HG02938 (cell line): ENCODE data around the gene LRRC52.
"Not testable (repeated sequence)": the region's sequence is repeated elsewhere in the genome, so short reads cannot be mapped to it uniquely, and the experiment has no call there.

Experiments used
- ATAC-seq: cut with Tn5 transposase; IDR thresholded peaks from one replicate; pipeline ENCODE4 v1.9.1; 2021; ENCODE audit warnings: mild to moderate bottlenecking, moderate library complexity; ENCODE audit not compliant: unreplicated experiment

Gene LRRC52

DNA sequence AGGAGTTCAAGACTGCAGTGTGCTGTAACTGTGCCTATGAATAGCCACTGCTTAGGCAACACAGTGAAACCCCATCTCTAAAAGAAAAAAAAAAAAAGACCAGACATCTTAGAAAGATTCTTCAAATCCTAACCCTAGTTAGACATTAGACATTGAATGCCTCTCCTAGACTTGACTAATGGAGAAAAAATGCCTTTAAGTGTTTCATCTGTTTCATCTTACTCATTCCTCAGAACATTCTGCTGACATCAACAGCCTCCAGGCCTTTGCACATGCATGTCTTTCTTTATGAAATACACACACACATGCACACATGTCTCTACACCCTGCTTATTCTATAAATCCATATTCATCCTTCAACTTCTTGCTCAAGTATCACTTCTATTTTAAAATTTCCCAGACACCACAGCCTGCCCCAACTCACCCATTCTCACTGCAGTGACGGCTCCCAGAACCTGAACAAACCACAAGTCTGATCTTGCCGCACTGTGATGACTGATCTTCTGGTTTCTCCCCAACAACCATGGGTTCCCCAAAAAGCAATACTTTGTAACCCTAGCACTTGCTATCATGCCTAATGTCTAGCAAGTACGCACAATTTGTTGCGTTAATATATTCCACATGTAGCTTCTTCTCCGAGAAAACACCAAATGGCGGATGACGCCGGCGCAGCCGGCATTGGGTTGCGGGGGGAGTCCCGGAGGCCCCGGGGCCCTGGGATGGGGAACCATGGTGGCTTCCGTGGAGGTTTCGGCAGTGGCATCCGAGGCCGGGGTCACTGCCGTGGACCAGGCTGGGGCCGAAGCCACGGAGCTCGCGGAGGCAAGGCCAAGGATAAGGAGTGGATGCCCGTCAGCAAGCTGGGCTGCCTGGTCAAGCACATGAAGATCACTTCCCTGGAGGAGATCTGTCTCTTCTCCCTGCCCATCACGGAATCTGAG is 37.4 kb downstream of the LRRC52 start:
- ATAC-seq, result no peak

DNA sequence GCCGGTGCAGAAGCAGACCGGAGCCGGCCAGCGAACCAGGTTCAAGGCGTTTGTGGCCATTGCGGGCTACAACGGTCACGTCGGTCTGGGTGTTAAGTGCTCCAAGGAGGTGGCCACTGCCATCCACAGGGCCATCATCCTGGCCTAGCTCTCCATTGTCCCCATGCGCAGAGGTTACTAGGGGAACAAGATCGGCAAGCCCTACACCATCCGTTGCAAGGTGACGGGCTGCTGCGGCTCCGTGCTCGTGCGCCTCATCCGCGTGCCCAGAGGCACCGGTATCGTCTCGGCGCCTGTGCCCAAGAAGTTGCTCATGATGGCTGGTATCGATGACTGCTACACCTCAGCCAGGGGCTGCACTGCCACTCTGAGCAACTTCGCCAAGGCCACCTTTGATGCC is 38.1 kb downstream of the LRRC52 start:
- ATAC-seq, result no peak

DNA sequence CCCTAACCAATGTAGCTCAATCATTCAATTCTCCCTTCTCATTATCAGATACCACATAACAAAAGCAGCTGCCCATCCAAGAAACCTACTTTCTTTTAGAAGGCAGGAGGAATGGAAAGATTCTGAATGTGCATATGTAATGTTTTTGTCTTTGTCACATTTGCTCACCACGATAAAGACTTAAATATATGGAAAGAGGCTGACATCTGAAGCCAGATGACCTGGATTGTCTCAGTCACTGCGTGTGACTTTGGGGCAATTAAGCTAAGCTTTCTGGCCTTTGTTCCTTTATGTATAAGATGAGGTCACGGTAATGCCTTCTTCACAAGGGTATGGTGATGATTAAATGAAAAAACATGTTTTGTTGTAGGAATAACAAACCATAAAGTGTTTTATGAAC is 42.6 kb downstream of the LRRC52 start:
- no peak for ATAC-seq

DNA sequence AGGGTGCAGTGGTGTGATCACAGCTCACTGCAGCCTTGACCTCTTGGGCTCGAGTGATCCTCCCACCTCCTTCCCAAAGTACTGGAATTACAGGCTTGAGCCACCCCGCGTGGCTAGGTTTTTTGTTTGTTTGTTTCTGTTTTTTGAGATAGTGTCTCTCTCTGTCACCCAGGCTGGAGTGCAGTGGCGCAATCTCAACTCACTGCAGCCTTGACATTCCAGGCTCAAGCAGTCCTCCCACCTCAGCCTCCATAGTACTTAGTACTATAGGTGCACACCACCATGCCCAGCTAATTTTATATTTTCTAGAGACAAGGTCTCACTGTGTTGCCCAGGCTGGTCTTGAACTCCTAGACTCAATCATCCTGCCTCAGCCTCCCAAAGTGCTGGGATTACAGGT is 47.6 kb downstream of the LRRC52 start:
- not testable (repeated sequence) for ATAC-seq

DNA sequence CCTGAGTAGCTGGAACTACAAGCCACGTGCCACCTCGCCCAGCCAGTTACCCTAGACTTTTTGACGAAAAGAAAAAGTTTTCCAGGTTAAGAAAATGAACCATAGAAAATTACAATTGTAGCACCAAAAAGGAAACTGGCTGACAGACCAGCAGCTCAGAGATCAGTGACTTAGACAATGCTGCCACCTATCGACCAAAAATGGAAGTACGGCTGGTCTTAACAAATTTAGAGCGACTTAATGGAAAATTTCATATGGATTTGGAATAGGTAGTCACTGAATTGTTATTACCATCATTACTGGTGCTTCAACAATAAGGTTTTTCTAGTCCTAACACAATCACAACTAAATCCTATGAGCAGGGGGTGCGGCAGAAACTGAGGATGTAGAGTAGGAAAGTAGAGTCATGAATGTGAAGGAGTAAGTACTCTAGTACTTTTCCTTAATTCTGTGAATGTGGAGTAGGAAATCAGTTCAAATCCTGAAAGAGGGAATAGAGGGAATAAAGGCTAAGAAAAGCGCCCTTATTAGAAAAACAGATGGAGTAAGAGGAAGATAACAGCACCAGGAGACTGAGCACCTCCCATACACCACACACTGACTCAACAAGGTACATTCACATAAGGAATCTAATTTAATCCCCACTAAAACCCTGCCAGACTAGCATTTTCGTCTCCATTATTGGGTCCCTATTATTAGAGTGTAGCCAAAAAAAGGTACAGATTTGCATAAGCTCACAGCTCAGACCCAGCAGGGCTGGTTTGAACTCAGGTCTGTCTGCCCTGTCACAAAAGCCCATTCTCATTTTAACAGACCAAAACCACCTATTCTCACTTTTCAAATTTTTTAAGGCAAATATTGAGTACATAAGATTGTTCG is 49.4 kb downstream of the LRRC52 start:
- ATAC-seq, result no peak

DNA sequence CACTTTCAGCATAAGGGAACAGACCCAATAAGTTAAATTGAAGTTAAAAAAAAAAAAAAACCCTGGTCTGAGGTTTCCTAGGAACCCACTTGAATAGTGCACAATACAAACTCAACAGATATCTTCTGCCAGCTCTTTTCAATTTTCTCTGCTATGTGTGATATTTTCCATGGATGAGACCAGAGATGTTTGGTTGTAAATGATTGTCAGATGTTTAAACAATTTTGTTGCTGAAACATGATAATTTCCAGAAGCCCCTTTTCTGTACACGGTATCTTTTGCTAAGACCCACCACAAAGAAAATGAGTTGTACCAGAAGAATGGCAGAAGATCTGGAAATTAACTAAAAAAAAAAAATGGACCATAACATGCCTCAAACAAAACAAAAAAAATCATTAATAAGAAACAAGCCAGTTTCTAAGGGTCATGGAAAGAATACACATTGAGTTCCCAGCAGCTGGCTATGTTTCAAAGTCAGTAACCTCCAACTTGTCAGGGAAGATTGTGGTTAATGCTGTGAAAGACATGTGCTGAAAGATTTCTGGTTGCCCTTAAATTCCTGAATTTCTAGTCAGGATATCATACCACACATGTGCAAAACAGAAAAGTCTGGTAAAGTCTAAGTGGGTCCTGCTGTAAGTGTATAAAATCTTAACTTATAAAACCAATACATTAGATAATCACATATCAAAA is 51.6 kb downstream of the LRRC52 start:
- ATAC-seq, result no peak

- peak; percentile 97 for ATAC-seq
Observed at GRCh38 chr1:165597883-165598675, 54.3 kb downstream of the LRRC52 start.

DNA sequence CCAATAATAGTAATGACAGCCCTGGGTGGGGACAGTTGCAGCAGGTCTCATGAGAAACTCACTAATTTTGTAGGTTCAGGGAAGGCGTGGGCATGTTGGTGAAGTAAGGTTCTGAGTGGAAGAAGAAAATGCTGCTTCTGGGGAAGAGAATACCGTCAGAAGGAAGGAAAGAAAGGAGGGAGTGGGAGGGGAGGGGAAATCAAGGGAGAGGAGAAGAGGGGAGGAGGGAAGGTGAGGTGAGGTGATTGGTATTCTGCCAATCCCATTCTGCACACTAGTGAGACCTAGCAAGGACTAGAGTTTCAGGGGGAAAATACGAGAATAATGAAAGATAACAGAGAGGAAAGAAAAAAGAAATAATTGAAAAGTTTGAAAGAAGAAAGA is 54.9 kb downstream of the LRRC52 start:
- ATAC-seq, result no peak

GRCh38 chr1:165600793-165601192 is 57.0 kb downstream of the LRRC52 start:
- no peak for ATAC-seq

GRCh38 chr1:165603810-165604209 is 60.0 kb downstream of the LRRC52 start:
- no peak for ATAC-seq

- no peak for ATAC-seq
Observed at GRCh38 chr1:165605246-165605645, 61.4 kb downstream of the LRRC52 start.

DNA sequence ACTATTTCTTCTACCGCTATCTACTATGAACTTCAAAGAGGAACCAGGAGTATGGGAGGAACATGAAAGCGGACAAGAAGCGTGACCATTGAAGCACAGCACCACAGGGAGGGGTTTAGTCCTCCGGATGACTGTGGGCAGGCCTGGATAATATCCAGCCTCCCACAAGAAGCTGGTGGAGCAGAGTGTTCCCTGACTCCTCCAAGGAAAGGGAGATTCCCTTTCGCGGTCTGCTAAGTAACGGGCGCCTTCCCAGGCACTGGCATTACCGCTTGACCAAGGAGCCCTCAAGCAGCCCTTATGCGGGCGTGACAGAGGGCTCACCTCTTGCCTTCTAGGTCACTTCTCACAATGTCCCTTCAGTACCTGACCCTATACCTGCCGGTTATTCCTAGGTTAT is 62.9 kb downstream of the LRRC52 start:
- ATAC-seq, result not testable (repeated sequence)

GRCh38 chr1:165610866-165611265 is 67.1 kb downstream of the LRRC52 start:
- no peak for ATAC-seq

DNA sequence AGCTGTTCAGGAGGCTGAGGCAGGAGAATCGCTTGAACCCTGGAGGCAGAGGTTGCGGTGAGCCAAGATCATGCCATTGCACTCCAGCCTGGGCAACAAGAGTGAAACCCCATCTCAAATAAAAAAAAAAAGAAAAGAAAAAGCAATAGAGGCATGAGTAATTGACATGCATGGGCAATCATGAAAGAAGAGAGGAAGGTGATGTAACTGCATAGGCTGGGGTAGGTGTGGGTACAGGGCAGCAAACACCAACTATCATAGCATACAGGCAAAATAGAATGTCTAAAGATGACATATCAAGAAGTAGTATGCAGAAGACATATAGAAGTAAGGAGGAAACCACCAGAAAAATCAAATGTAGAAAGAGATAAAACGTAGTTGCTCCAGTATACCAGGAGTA is 68.3 kb downstream of the LRRC52 start:
- ATAC-seq, result no peak
